Measurements from ENCODE around the gene GGCX.

The GGCX gene

DNA sequence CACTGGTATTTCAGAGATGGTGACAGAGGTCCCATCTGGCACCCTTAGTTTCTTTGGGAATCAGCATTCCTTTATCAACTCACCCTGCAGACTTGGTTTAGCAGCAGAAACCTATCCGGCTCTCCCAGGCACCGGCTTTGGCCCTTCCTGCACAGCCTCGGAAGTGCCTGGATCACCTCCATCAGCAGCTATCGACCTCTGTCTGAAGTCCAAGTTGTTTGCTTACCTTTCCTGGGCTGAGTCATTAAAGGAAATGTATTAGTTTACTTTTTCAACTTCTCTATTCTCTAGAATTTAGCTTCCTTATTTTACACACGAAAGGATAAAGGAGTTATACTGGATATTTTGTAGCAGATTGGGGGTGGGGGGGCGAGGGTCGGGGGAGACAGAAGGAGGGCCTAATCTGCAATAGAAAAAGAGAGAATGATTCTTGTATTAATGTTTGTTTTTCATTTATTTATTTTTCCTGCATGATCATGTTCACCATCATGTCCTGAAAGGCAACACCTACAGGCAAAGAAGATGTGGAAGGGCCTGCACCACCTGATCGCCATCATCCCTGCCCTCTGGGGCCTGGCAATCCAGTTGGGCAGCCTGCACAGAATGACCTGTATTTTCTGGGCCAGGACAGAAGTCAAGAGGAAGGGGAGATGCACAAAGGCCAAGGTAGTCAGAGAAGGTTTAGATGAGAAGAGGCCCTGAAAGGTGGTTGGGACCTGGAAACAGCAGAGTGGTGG, 44.5 kb downstream of the GGCX start:
- DNase-seq (ENCODE audit: low spot score) = no peak

- DNase-seq (ENCODE audit: low spot score) = no peak
Measured at GRCh38 chr2:85514323-85514722, 47.0 kb downstream of the GGCX start.

DNA sequence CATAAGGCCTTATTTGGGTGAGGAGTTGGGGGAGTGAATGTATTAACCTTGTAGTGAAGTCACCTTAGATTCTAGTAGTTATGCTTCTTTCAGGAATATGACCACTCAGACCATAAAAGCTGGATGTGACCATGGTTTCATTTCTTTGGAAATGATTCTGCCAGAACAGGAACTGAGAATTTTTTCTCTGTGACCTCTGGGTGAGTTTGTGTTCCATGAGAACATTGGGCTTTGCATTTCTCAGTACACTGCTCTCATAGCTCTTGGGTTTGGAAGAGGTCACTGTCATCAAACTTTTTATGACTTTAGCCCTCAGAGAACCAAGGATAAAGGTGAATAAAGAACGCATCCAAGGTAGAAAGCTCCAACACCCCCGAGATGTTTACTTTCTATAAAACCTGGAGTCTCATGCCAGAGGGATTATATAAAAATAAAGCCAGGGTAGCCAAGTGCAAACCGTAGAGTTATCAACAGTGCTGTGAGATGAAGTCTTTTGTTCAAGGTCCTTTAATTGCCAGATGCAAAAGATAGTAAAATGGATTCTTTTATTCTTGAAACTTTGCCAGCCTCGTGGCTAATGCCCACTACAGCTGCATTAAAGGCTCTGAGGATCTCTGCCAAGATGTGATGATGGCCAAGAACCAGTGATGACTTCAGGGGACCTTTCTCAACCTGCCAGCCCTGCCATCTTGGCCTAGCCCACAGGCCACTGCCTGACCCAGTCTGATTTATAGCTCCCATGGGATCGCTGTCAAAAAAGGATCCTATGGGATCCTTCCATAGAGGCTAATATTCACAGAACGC, 50.1 kb downstream of the GGCX start:
- DNase-seq (ENCODE audit: low spot score) = no peak

DNA sequence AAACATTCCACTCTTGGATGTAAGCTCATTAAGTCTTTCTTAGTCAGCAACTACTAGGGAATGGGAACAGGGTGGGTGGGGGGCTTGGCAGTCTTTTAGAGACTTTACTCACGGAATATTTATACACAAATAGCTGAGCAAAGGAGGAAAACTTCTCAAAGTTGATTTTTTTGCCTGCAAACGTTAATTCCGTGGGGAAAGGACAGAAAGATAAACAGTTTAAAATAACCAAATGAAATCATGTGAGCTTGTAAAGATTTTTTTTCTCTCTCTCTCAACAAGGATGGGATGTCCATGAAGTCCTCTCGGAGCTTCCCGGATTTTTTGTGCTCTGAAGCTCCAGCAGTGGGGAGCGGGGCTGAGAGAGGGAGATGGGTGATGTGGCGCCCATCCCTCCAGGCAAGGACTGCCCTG, 54.5 kb downstream of the GGCX start:
- no peak for DNase-seq (ENCODE audit: low spot score)

- no peak for DNase-seq (ENCODE audit: low spot score)
Measured at GRCh38 chr2:85505551-85506238, 55.6 kb downstream of the GGCX start.

GRCh38 chr2:85504778-85505261, 56.5 kb downstream of the GGCX start:
- peak; percentile 48 for DNase-seq (ENCODE audit: low spot score)

DNA sequence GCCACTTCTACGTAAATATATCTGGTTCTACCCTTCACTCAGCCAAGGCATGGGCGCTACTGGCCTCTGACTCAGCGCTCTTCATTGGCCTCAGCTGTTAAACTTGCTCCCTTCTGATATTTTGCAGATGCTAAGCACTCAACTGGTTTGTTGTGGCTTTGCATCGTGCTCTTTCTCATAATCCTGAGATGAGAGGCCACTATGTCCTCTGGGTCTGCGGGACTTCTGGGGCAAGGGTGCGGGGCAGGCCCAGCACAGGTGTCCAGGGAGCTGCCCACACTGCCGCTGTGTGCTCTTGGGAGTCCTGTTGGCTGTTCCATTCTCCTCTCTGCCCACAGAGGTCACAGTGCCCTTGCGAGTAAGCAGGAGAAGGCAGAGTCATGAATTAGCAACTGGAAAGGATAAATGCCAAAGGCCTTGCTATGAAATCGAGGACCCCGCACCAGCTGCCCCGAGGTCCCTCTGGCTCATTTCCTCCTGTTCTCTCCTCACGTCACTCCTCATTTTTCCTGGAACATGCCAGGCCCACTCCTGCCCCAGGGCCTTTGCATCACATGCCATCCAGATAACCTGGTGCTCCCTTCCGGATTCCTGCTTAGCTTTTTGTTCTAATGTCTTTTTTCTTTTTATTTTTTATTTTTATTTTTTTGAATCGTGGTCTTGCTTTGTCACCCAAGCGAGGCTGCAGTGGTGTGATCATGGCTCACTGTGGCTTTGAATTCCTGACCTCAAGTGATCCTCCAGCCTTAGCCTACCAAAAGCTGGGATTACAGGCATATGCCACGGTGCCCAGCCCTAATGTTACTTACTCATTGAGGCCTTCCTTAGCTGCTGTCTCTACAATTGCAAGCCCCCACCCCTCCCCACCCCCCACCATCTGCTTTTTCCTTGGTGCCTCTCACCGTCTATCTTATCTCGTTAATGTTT, 57.2 kb downstream of the GGCX start:
- peak; percentile 45 for DNase-seq (ENCODE audit: low spot score)

DNA sequence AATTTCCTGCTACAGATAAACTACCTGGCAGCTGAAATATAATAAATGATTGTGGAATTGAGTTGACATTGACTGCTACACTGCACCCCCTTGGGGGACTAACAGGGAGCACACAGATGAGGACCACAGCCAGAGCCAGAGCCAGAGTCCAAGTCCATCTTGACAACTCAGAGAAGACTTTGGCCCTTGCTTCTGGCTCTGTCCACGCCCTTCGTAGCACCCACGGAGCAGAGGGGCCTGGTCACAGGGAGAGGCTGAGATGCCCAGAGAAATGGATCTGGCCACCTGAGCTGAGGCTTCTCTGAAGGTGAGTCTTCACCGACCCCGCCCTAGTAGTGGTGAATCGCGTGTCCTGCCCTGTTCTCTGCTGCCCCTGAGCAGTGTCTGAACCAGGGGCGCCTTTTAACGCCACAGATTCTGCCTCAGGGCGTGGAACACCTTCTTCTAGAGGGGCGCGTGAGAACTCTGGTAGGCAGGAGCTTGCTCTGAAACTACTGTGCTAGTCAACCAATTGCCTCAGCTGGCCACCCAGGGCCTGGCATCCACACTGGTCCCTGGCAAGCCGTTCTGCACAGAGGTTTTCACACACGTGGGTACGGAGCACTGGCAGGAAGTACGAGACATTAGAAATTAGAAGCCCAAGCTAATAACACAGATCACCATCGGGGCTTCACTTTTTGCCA, 58.0 kb downstream of the GGCX start:
- DNase-seq (ENCODE audit: low spot score) = no peak

DNA sequence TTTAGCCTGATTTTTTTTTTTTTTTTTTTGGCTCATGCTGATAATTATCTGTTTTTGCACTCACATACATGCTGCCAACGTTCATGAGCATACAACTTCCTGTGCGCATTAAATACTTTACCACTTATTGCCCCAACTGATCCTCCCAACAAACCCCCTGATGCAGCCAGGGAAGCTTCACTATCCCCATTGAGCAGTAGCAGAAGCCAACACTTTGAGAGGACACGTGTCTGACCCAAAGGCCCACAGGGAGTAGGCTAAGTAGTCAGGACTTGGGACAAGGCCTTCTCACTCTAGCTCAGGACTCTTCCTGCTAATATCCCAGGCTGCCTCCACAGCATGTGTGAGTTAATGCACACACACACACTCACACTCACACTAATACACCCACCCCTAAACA, 58.6 kb downstream of the GGCX start:
- DNase-seq (ENCODE audit: low spot score) = no peak

- DNase-seq (ENCODE audit: low spot score) = peak; percentile 24
Measured at GRCh38 chr2:85501248-85501647, 60.0 kb downstream of the GGCX start.

- no peak for DNase-seq (ENCODE audit: low spot score)
Measured at GRCh38 chr2:85497944-85498630, 63.2 kb downstream of the GGCX start.

DNA sequence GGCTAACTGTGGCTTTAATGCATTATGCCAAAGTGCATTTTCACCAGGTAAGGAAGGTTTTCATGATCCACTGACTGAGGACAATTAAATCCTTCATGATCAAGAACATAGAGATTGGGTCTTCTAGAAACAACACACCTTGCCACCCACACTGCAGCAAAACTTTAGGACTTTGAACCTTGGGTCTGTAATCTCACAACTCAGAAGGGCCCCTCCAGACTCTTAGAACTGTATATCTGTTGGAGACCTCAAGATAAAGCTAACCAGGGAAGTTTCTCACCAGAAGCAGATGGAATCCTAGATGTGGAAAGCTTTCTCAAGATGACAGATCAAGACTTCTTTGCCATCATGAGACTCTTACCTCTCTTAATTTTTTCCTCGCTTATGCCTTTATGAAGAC, 64.9 kb downstream of the GGCX start:
- no peak for DNase-seq (ENCODE audit: low spot score)

Data from hematopoietic multipotent progenitor cell treated with erythropoietin and hydrocortisone succinate and interleukin-3 and kit ligand, for 17 days (in vitro differentiated cells).